T-cell (primary cell): Measurements from ENCODE around the gene ACOX3. TPM values are rescaled to one million over a fixed set of nuclear protein-coding genes. Genes with fewer than 3 reads are reported as not detected.

Experiments used
- total RNA-seq, 35 experiments: library from RNA in 6 of 35; stranded (reverse) in 6 of 35; fragments of 120-200 nt in 1 of 35; gene quantifications; one replicate each; pipeline versions ENCODE4 v1.2.1 to v1.2.4 and lab custom pipeline; 2013 to 2026

Gene ACOX3
- total RNA-seq, 5 donors from 2014 or later (not counting 1 experiment from before 2014, with no cell fraction given) = 9.4 to 20.7 (median 15.8) TPM

Other genes starting within 250 kb of the ACOX3 start
- 100 to 1,000 TPM in 1 of 5 donors, 10 to 100 TPM in 4; 24.6 to 103 (median 40.3) TPM for gene SH3TC1, start 241.4 kb downstream of the ACOX3 start, total RNA-seq
- gene HTRA3, start 171.0 kb downstream of the ACOX3 start, total RNA-seq = under 1 TPM in 2 of 5 donors, not detected in 3; 0.13 to 0.26 TPM
- 10 to 100 TPM; 25.6 to 40.9 (median 35.3) TPM for gene TRMT44, start 54 bp upstream of the ACOX3 start, total RNA-seq
- not detected for gene GPR78, start 139.7 kb upstream of the ACOX3 start, total RNA-seq
- gene CPZ, start 152.0 kb upstream of the ACOX3 start, total RNA-seq = under 1 TPM in 2 of 5 donors, not detected in 3; 0.18 to 0.32 TPM